Lung (tissue), 12 donors: ENCODE measurements around the gene NXT1. TPM values are rescaled to one million over a fixed set of nuclear protein-coding genes. Genes with fewer than 3 reads are reported as not detected.

ENCODE experiments used
- ATAC-seq: fragments of 200-7000 bp; cut with Tn5 transposase; one replicate; pipeline ENCODE4 v1.9.1; 2020; ENCODE audit warnings: moderate number of reproducible peaks; ENCODE audit not compliant: insufficient read depth, low FRiP score
- DNase-seq, 3 donors: peaks; one replicate each; pipeline ENCODE4 v3.0.0-alpha.2; 2013 to 2017
- H3K27ac ChIP-seq, 2 donors: one replicate each; pipeline ENCODE4 v1.5.1; 2013; ENCODE audit warnings: mild to moderate bottlenecking in 2 of 2, moderate library complexity in 2 of 2, control low read depth in 1 of 2, inconsistent platforms in 1 of 2, low read depth in 1 of 2, low read length in 1 of 2
- H3K27me3 ChIP-seq, 3 donors: one replicate each; pipeline ENCODE4 v1.5.1; 2013; ENCODE audit warnings: low read length in 2 of 3; ENCODE audit not compliant: control insufficient read depth in 3 of 3, insufficient read depth in 3 of 3
- H3K36me3 ChIP-seq, 4 donors: one replicate each; pipeline ENCODE4 v1.5.1; 2013; ENCODE audit warnings: low read length in 4 of 4, mild to moderate bottlenecking in 1 of 4, moderate library complexity in 1 of 4; ENCODE audit not compliant: control insufficient read depth in 4 of 4, insufficient read depth in 4 of 4
- H3K4me1 ChIP-seq, 5 donors: one replicate each; pipeline ENCODE4 v1.5.1; 2013; ENCODE audit warnings: low read length in 5 of 5, mild to moderate bottlenecking in 2 of 5, moderate library complexity in 1 of 5; ENCODE audit not compliant: control insufficient read depth in 5 of 5, insufficient read depth in 5 of 5
- H3K4me3 ChIP-seq: one replicate; pipeline ENCODE4 v1.5.1; 2013; ENCODE audit warnings: mild to moderate bottlenecking, control low read depth, moderate library complexity
- H3K9ac ChIP-seq, 2 donors: one replicate each; pipeline ENCODE4 v1.5.1; 2013; ENCODE audit warnings: low read length in 2 of 2, control low read depth in 1 of 2; ENCODE audit not compliant: insufficient read depth in 1 of 2
- H3K9me3 ChIP-seq, 4 donors: one replicate each; pipeline ENCODE4 v1.5.1; 2013; ENCODE audit warnings: low read length in 3 of 4, mild to moderate bottlenecking in 1 of 4, moderate library complexity in 1 of 4; ENCODE audit not compliant: control insufficient read depth in 4 of 4, insufficient read depth in 3 of 4
- WGBS, 2 donors: extraction: QIAGEN DNeasy Blood & Tissue Kit; methylation state at CpG; one replicate each; pipeline ENCODE4 v1.1.7; 2013; 5-methylcytosine and 5-hydroxymethylcytosine counted together
- polyA plus RNA-seq, 2 donors: library from polyadenylated mRNA; stranded (reverse); fragments of 200-250 nt; gene quantifications; one replicate each; pipeline ENCODE4 v1.2.1, GENCODE V29; 2013
- total RNA-seq, 2 donors: library from RNA; depleted of rRNA in 1 of 2; stranded (reverse); fragments of >200 nt in 1 of 2; gene quantifications; one replicate each; pipeline ENCODE4 v1.2.1, GENCODE V29; 2014 to 2021
- TF ChIP-seq, protein P1 (sequence below): IDR thresholded peaks from 2 replicates; pipeline ENCODE4 v1.5.1; 2012; ENCODE audit warnings: mild to moderate bottlenecking; ENCODE audit errors: control extremely low read depth, extremely low read depth
- donor health status: control.
- donor health status: control.
- donor health status: Bipolar disorder and iron deficiency.
- donor health status: healthy.
- donor health status: DM: yes; HTN: yes; CAD: no.

NXT1 gene
- total and polyA plus RNA-seq, 4 donors, result 19.1 to 35.9 (median 20.9) TPM

DNA sequence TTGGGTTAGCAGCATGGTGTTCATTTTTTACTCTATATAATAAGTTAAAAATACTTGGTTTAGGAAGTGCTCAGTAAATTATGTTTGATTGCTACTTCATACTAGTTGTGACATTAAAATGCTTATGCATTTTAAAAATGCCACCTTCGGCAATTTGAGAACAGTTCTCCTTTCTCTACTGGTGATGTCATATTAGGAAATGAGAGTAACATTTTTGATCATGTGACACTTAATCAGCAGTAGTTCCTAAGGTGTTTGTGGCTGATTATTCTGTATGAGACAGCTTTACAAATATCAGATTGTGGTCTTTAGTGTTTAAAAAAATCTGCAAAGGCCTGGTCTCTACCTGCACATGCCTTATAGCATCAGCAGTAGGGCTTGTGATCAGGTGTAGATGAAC, 15.8 kb downstream of the NXT1 start:
- H3K36me3 ChIP-seq, result peaks cover 23 to 30% (median 24%) of the 10 kb centered on the region in 4 donors
- H3K27me3 ChIP-seq, result no peaks in the 10 kb centered on the region
- no peak overlapping the region for H3K27ac ChIP-seq
- no peak for ATAC-seq
- H3K4me3 ChIP-seq, result no peak overlapping the region
- no peak for DNase-seq
- no peak overlapping the region for H3K9ac ChIP-seq
- no peaks in the 10 kb centered on the region for H3K9me3 ChIP-seq
- peaks cover 13 to 20% (median 14%) of the 10 kb centered on the region in 5 donors for H3K4me1 ChIP-seq
- TF ChIP-seq, protein P1, sequence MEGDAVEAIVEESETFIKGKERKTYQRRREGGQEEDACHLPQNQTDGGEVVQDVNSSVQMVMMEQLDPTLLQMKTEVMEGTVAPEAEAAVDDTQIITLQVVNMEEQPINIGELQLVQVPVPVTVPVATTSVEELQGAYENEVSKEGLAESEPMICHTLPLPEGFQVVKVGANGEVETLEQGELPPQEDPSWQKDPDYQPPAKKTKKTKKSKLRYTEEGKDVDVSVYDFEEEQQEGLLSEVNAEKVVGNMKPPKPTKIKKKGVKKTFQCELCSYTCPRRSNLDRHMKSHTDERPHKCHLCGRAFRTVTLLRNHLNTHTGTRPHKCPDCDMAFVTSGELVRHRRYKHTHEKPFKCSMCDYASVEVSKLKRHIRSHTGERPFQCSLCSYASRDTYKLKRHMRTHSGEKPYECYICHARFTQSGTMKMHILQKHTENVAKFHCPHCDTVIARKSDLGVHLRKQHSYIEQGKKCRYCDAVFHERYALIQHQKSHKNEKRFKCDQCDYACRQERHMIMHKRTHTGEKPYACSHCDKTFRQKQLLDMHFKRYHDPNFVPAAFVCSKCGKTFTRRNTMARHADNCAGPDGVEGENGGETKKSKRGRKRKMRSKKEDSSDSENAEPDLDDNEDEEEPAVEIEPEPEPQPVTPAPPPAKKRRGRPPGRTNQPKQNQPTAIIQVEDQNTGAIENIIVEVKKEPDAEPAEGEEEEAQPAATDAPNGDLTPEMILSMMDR, result no peak
- 10 to 30% methylated on average over 1 of the region's 1 CpG for WGBS, 2 donors

DNA sequence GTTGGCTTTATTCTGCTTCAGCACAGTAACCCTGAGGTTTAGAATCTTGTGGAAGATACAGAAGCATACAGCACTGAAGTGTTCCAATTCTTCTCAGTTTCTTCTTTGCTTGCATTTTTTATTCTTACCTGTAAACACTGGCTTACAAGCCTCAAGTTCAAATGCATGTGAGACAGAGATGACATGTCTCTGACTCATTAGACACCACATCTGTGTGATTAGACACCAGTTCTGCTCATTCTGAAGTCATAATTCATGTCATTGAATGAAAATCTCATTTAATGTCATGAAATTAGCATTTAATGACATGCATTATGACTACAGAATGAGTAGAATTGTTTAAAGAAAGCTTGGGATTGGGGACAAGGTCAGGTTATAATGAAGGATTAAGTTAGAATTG, 17.2 kb downstream of the NXT1 start:
- H3K4me3 ChIP-seq, result no peak overlapping the region
- no peak overlapping the region for H3K9ac ChIP-seq
- DNase-seq (no peak), ATAC-seq (no peak)
- H3K27ac ChIP-seq, result no peak overlapping the region
- TF ChIP-seq, protein P1, result no peak
- no peaks in the 10 kb centered on the region for H3K27me3 ChIP-seq
- H3K36me3 ChIP-seq, result peaks cover 23 to 33% (median 29%) of the 10 kb centered on the region in 4 donors
- H3K4me1 ChIP-seq, result peaks cover 10 to 20% (median 12%) of the 10 kb centered on the region in 5 donors
- H3K9me3 ChIP-seq, result no peaks in the 10 kb centered on the region

- TF ChIP-seq, protein P1, result no peak
- Histone ChIP-seq H3K27ac (no peak overlapping the region), H3K9me3 (no peaks in the 10 kb centered on the region), H3K4me1 (peaks cover 2 to 15% (median 5%) of the 10 kb centered on the region in 5 donors), H3K9ac (no peak overlapping the region), H3K36me3 (peaks cover 28 to 33% (median 31%) of the 10 kb centered on the region in 4 donors), H3K4me3 (no peak overlapping the region), H3K27me3 (no peaks in the 10 kb centered on the region)
- 89 to 94% methylated on average over 2 of the region's 2 CpGs for WGBS, 2 donors
- no peak for DNase-seq
- no peak for ATAC-seq
Observed at GRCh38 chr20:23368316-23369071, 17.9 kb downstream of the NXT1 start.
